ENCODE measurements around the gene CALCOCO1. TPM values are rescaled to one million over a fixed set of nuclear protein-coding genes. Genes with fewer than 3 reads are reported as not detected.

The CALCOCO1 gene
- total and polyA plus RNA-seq, 10 of the 15 experiments (the other 5 are each of a cell fraction or from before 2014, with no cell fraction given) = 2.8 to 55.9 (median 13.7) TPM

DNA sequence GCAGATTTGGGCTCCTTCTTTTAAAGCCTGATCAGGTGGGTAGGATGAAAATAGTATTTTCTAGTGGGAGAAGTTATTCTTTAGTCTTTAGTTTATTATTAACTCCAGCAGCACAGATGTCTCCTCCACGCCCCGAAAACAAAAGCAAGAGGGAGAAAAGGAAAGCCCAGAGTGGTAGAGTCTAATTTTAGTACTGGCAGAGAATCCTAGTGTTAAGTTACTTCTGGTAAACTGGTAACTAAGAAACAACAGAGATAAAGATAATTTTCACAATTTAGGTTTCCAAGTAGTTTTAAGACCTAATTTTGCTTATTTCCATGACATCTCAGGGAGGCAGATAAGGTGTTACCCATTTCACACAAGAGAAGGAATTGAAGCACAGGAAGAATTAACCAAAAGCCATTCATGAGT is 67.7 kb downstream of the CALCOCO1 start:
- Histone ChIP-seq H3K27me3 (replicated peaks in 1 of 2; ENCODE audit: control insufficient read depth in 2 of 2, insufficient read depth in 2 of 2, low read length in 1 of 2) (no peaks in the 10 kb centered on the region), H2AFZ (ENCODE audit: control insufficient read depth, low read depth, low read length) (no peak overlapping the region), H3K9ac (ENCODE audit: control insufficient read depth, insufficient read depth, low read length) (no peak overlapping the region), H3K4me3 (no peak overlapping the region), H3K79me2 (ENCODE audit: control insufficient read depth, insufficient read depth, low read length) (no peaks in the 10 kb centered on the region), H3K4me2 (ENCODE audit: control insufficient read depth, insufficient read depth) (no peak overlapping the region), H3K27ac (ENCODE audit: control insufficient read depth, insufficient read depth) (no peak overlapping the region; the same call in 1 of the 2 replicates), H3K9me3 (replicated peaks; ENCODE audit: control insufficient read depth, insufficient read depth, low read length) (no peaks in the 10 kb centered on the region), H3K4me1 (ENCODE audit: control insufficient read depth, insufficient read depth, low read length) (peaks cover 5% of the 10 kb centered on the region), H4K20me1 (ENCODE audit: control insufficient read depth, insufficient read depth) (no peaks in the 10 kb centered on the region), H3K36me3 (ENCODE audit: control insufficient read depth in 2 of 2, insufficient read depth in 2 of 2, low read length in 1 of 2) (peaks cover under 1 to 3% of the 10 kb centered on the region in 2 experiments; a peak in 2 of 4 replicates)
- BruUV-seq (replicated peaks) = no TSS peak
- POLR2A ChIA-PET = interaction anchor here (0.5 to 0.6 kb wide), 2 partner anchors 11 to 167 kb away, joined by 3 to 4 read pairs; no protein-coding TSS in a partner anchor
- in situ Hi-C loops (cut with MboI) (no loop called here), intact Hi-C loops (cut with micrococcal nuclease; ENCODE audit: unreplicated experiment) (no loop called here)
- CTCF ChIA-PET = interaction anchor here (0.7 to 2.3 kb wide), 4 partner anchors 15 to 116 kb away, joined by 3 to 12 read pairs (median 4); no protein-coding TSS in a partner anchor
- FAIRE-seq (no peak), ATAC-seq (peak; percentile 59), DNase-seq (ENCODE audit: low read depth, low spot score) (peak; percentile 8)
- SMC1A ChIA-PET (ENCODE audit: uncharacterized antibody, unreplicated experiment) = interaction anchor here (0.9 to 1.5 kb wide), 6 partner anchors 8 to 34 kb away, joined by 3 to 13 read pairs (median 3); partner anchors contain the start of genes ATF7 and ATP5MC2
- WGBS (ENCODE audit: insufficient coverage, insufficient replicate concordance, low lambda C conversion rate, missing lambda C conversion rate) = 97% methylated on average over 2 of the region's 2 CpGs
- RAD21 ChIA-PET (ENCODE audit: unreplicated experiment) = interaction anchor here (1.3 to 2.0 kb wide), 2 partner anchors 15 to 116 kb away, joined by 4 to 8 read pairs; no protein-coding TSS in a partner anchor
- no peak for TF ChIP-seq EZH2 (IDR thresholded peaks at IDR 0.05; ENCODE audit: borderline replicate concordance, control insufficient read depth, low read depth, low read length)
- TF ChIP-seq IRF4 (IDR thresholded peaks at IDR 0.05; ENCODE audit: low read depth, low read length) = no peak
- no peak for TF ChIP-seq SIN3A (IDR thresholded peaks at IDR 0.05; ENCODE audit: low read depth, low read length)
- TF ChIP-seq, protein P1, sequence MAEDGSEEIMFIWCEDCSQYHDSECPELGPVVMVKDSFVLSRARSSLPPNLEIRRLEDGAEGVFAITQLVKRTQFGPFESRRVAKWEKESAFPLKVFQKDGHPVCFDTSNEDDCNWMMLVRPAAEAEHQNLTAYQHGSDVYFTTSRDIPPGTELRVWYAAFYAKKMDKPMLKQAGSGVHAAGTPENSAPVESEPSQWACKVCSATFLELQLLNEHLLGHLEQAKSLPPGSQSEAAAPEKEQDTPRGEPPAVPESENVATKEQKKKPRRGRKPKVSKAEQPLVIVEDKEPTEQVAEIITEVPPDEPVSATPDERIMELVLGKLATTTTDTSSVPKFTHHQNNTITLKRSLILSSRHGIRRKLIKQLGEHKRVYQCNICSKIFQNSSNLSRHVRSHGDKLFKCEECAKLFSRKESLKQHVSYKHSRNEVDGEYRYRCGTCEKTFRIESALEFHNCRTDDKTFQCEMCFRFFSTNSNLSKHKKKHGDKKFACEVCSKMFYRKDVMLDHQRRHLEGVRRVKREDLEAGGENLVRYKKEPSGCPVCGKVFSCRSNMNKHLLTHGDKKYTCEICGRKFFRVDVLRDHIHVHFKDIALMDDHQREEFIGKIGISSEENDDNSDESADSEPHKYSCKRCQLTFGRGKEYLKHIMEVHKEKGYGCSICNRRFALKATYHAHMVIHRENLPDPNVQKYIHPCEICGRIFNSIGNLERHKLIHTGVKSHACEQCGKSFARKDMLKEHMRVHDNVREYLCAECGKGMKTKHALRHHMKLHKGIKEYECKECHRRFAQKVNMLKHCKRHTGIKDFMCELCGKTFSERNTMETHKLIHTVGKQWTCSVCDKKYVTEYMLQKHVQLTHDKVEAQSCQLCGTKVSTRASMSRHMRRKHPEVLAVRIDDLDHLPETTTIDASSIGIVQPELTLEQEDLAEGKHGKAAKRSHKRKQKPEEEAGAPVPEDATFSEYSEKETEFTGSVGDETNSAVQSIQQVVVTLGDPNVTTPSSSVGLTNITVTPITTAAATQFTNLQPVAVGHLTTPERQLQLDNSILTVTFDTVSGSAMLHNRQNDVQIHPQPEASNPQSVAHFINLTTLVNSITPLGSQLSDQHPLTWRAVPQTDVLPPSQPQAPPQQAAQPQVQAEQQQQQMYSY (CRISPR knock-in tag; IDR thresholded peaks at IDR 0.05) = no peak
- TF ChIP-seq, protein P2, sequence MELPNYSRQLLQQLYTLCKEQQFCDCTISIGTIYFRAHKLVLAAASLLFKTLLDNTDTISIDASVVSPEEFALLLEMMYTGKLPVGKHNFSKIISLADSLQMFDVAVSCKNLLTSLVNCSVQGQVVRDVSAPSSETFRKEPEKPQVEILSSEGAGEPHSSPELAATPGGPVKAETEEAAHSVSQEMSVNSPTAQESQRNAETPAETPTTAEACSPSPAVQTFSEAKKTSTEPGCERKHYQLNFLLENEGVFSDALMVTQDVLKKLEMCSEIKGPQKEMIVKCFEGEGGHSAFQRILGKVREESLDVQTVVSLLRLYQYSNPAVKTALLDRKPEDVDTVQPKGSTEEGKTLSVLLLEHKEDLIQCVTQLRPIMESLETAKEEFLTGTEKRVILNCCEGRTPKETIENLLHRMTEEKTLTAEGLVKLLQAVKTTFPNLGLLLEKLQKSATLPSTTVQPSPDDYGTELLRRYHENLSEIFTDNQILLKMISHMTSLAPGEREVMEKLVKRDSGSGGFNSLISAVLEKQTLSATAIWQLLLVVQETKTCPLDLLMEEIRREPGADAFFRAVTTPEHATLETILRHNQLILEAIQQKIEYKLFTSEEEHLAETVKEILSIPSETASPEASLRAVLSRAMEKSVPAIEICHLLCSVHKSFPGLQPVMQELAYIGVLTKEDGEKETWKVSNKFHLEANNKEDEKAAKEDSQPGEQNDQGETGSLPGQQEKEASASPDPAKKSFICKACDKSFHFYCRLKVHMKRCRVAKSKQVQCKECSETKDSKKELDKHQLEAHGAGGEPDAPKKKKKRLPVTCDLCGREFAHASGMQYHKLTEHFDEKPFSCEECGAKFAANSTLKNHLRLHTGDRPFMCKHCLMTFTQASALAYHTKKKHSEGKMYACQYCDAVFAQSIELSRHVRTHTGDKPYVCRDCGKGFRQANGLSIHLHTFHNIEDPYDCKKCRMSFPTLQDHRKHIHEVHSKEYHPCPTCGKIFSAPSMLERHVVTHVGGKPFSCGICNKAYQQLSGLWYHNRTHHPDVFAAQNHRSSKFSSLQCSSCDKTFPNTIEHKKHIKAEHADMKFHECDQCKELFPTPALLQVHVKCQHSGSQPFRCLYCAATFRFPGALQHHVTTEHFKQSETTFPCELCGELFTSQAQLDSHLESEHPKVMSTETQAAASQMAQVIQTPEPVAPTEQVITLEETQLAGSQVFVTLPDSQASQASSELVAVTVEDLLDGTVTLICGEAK (IDR thresholded peaks at IDR 0.05; ENCODE audit: borderline replicate concordance) = no peak
- no peak; the same call in 1 of the 2 replicates for TF ChIP-seq IKZF1 (conservative IDR thresholded peaks at IDR 0.05)
- no peak for TF ChIP-seq ZNF217 (IDR thresholded peaks at IDR 0.05)
- TF ChIP-seq CREM (IDR thresholded peaks at IDR 0.05; ENCODE audit: low read depth) = no peak
- TF ChIP-seq EGR1 (IDR thresholded peaks at IDR 0.05; ENCODE audit: borderline replicate concordance in 1 of 2, low read depth in 2 of 2, low read length in 2 of 2) = no peak
- TF ChIP-seq, protein P3, sequence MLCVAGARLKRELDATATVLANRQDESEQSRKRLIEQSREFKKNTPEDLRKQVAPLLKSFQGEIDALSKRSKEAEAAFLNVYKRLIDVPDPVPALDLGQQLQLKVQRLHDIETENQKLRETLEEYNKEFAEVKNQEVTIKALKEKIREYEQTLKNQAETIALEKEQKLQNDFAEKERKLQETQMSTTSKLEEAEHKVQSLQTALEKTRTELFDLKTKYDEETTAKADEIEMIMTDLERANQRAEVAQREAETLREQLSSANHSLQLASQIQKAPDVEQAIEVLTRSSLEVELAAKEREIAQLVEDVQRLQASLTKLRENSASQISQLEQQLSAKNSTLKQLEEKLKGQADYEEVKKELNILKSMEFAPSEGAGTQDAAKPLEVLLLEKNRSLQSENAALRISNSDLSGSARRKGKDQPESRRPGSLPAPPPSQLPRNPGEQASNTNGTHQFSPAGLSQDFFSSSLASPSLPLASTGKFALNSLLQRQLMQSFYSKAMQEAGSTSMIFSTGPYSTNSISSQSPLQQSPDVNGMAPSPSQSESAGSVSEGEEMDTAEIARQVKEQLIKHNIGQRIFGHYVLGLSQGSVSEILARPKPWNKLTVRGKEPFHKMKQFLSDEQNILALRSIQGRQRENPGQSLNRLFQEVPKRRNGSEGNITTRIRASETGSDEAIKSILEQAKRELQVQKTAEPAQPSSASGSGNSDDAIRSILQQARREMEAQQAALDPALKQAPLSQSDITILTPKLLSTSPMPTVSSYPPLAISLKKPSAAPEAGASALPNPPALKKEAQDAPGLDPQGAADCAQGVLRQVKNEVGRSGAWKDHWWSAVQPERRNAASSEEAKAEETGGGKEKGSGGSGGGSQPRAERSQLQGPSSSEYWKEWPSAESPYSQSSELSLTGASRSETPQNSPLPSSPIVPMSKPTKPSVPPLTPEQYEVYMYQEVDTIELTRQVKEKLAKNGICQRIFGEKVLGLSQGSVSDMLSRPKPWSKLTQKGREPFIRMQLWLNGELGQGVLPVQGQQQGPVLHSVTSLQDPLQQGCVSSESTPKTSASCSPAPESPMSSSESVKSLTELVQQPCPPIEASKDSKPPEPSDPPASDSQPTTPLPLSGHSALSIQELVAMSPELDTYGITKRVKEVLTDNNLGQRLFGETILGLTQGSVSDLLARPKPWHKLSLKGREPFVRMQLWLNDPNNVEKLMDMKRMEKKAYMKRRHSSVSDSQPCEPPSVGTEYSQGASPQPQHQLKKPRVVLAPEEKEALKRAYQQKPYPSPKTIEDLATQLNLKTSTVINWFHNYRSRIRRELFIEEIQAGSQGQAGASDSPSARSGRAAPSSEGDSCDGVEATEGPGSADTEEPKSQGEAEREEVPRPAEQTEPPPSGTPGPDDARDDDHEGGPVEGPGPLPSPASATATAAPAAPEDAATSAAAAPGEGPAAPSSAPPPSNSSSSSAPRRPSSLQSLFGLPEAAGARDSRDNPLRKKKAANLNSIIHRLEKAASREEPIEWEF (IDR thresholded peaks at IDR 0.05; ENCODE audit: insufficient replicate concordance, low read depth, low read length) = no peak

All from GM12878 (cell line).